CD4-positive, alpha-beta T cell (primary cell): Measurements from ENCODE around the gene PDE10A. TPM values are rescaled to one million over a fixed set of nuclear protein-coding genes. Genes with fewer than 3 reads are reported as not detected.

Experiments
- ATAC-seq: fragments of 200-7000 bp; cut with Tn5 transposase; one replicate; pipeline ENCODE4 v1.10.0; 2022; ENCODE audit warnings: mild to moderate bottlenecking; ENCODE audit not compliant: poor library complexity
- CTCF ChIA-PET: fragments of 350-600 bp; sonication (Branson Sonifier 250); formaldehyde crosslinking; loops from one replicate; lab custom pipeline; 2021; ENCODE audit warnings: antibody characterized with exemption, inconsistent platforms; lab: Charles Lee
- POLR2A ChIA-PET: fragments of 350-600 bp; sonication (Branson Sonifier 250); formaldehyde crosslinking; loops from one replicate; lab custom pipeline; 2021; ENCODE audit warnings: antibody characterized with exemption, inconsistent platforms; lab: Charles Lee
- DNase-seq, 14 experiments: peaks; one replicate each; pipeline ENCODE4 v3.0.0-alpha.2; 2013 to 2020; ENCODE audit warnings: mixed read lengths in 2 of 14
- H3K27ac ChIP-seq, 2 donors: one replicate each; pipeline versions ENCODE4 v1.5.1 to v1.7.0; 2013; ENCODE audit warnings: low read length in 2 of 2, low read depth in 1 of 2, mild to moderate bottlenecking in 1 of 2
- H3K27me3 ChIP-seq, 2 experiments: 1 replicate in 1 of 2; 2 replicates in 1 of 2; pipeline versions ENCODE4 v1.6.1 to v1.7.0; 2013; ENCODE audit warnings: low read length in 2 of 2, control low read depth in 1 of 2, mild to moderate bottlenecking in 1 of 2, moderate library complexity in 1 of 2; ENCODE audit not compliant: insufficient read depth in 2 of 2, control insufficient read depth in 1 of 2
- H3K36me3 ChIP-seq: one replicate; pipeline ENCODE4 v1.6.1; 2013; ENCODE audit warnings: low read length, control low read depth; ENCODE audit not compliant: insufficient read depth
- H3K4me1 ChIP-seq: one replicate; pipeline ENCODE4 v1.6.1; 2013; ENCODE audit warnings: low read length, control low read depth; ENCODE audit not compliant: insufficient read depth
- H3K4me3 ChIP-seq: one replicate; pipeline ENCODE4 v1.5.1; 2013; ENCODE audit warnings: mild to moderate bottlenecking, low read length, moderate library complexity
- H3K9me3 ChIP-seq, 2 experiments: 1 replicate in 1 of 2; 2 replicates in 1 of 2; pipeline versions ENCODE4 v1.6.1 to v1.7.0; 2013; ENCODE audit warnings: low read length in 2 of 2, mild to moderate bottlenecking in 2 of 2, control low read depth in 1 of 2, moderate library complexity in 1 of 2; ENCODE audit not compliant: control insufficient read depth in 1 of 2, insufficient read depth in 1 of 2
- H3K27ac Mint-ChIP-seq: one replicate; pipeline ENCODE4 v1.8.0; 2020; ENCODE audit warnings: mixed read lengths
- H3K27me3 Mint-ChIP-seq: one replicate; pipeline ENCODE4 v1.8.0; 2021; ENCODE audit warnings: mixed read lengths
- H3K36me3 Mint-ChIP-seq: one replicate; pipeline ENCODE4 v1.8.0; 2021; ENCODE audit warnings: low read depth, mixed read lengths
- H3K4me1 Mint-ChIP-seq: one replicate; pipeline ENCODE4 v1.8.0; 2021; ENCODE audit warnings: low read depth, mixed read lengths
- H3K4me3 Mint-ChIP-seq: one replicate; pipeline ENCODE4 v1.8.0; 2020; ENCODE audit warnings: mild to moderate bottlenecking, mixed read lengths
- H3K9me3 Mint-ChIP-seq: one replicate; pipeline ENCODE4 v1.8.0; 2020; ENCODE audit warnings: mixed read lengths
- intact Hi-C, 2 experiments: fragments of 100-400 bp; cut with DNase I in 1 of 2; cut with micrococcal nuclease in 1 of 2; formaldehyde crosslinking; loops; one replicate each; pipeline versions ENCODE4 v1.15.1 to v1.9.0; 2023 to 2025; cut with DNase I, micrococcal nuclease
- total RNA-seq, 174 experiments: library from RNA in 2 of 174; stranded (reverse) in 2 of 174; gene quantifications; one replicate each; pipeline ENCODE4 v1.2.3 and lab custom pipeline; 2021 to 2026
- TF ChIP-seq, protein P1 (sequence below): fragments of 200-600 bp; IDR thresholded peaks from one replicate; pipeline ENCODE4 v1.8.0; 2022; ENCODE audit warnings: antibody characterized with exemption, mild to moderate bottlenecking

The PDE10A gene
- total RNA-seq, 2 experiments from 2014 or later: not detected

DNA sequence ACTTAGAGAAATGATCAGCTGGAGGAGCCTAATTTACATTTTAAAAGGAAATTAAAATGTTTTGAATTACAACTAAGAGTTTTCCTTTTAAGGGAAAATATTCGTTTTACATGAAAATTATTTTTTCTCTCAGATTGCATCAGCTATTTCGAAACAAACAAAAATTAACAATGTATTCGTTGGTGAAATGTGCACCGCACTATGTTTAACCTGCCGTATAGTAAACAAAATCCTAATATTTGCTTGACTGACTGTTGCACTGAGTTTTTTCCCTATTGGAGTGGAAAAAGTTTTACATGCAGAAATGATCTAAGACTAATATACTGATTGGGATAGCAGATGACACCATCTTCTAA lies 5.7 kb downstream of the PDE10A start:
- ATAC-seq: no peak
- H3K27me3 ChIP-seq: peaks cover 12 to 27% of the 10 kb centered on the region in 2 experiments
- intact Hi-C loops: no loop called here
- H3K27me3 Mint-ChIP-seq: peaks cover 22% of the 10 kb centered on the region
- CTCF ChIA-PET: no interaction called here
- POLR2A ChIA-PET: no interaction called here
- H3K4me3 Mint-ChIP-seq: no peak overlapping the region
- H3K9me3 ChIP-seq: peaks cover 0 to 7% of the 10 kb centered on the region in 2 experiments
- H3K4me3 ChIP-seq: no peak overlapping the region
- no peak overlapping the region for H3K27ac ChIP-seq
- no peaks in the 10 kb centered on the region for H3K4me1 Mint-ChIP-seq
- TF ChIP-seq, protein P1, sequence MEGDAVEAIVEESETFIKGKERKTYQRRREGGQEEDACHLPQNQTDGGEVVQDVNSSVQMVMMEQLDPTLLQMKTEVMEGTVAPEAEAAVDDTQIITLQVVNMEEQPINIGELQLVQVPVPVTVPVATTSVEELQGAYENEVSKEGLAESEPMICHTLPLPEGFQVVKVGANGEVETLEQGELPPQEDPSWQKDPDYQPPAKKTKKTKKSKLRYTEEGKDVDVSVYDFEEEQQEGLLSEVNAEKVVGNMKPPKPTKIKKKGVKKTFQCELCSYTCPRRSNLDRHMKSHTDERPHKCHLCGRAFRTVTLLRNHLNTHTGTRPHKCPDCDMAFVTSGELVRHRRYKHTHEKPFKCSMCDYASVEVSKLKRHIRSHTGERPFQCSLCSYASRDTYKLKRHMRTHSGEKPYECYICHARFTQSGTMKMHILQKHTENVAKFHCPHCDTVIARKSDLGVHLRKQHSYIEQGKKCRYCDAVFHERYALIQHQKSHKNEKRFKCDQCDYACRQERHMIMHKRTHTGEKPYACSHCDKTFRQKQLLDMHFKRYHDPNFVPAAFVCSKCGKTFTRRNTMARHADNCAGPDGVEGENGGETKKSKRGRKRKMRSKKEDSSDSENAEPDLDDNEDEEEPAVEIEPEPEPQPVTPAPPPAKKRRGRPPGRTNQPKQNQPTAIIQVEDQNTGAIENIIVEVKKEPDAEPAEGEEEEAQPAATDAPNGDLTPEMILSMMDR: no peak
- DNase-seq: no peak
- H3K4me1 ChIP-seq: no peaks in the 10 kb centered on the region
- no peak overlapping the region for H3K27ac Mint-ChIP-seq
- H3K9me3 Mint-ChIP-seq: no peaks in the 10 kb centered on the region
- H3K36me3 Mint-ChIP-seq: no peaks in the 10 kb centered on the region
- H3K36me3 ChIP-seq: no peaks in the 10 kb centered on the region

DNA sequence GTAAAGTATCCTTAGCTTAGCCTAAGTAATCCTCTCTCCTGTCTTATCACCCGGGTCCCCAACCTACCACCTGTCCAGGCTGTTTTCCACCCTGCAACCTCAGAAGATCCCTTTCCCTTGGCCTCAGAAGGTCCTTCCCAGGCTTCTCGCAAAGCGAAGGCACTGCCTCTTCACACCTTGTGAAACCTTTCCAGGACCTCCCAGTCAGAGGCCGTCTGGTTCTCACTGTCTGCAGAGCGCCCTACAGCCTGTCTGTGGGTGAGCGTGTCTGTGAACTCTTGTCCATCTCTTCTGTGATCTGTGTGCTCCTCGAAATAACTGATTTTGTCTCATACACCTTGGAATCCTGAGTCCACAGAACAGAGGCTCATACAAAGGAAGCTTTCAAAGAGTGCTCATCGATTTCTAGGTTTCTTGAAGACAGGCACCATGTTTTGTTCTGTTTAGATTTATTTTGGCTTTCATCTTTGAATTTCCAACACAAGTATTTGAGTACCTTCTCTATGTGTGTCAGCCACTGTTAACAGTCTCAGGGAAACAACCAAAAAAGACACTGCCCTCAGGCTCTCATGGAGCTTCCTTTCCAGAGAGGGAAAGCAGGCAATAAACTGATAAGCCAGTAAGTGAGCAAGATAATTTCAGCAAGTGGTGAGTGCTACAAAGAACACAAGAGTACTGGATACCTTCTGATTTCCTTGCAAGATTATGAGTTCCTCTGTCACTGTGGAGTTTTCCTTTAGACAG lies 6.3 kb downstream of the PDE10A start:
- ATAC-seq: no peak
- Mint-ChIP-seq H3K27me3 (peaks cover 22% of the 10 kb centered on the region), H3K27ac (no peak overlapping the region), H3K4me1 (no peaks in the 10 kb centered on the region), H3K36me3 (no peaks in the 10 kb centered on the region), H3K9me3 (no peaks in the 10 kb centered on the region), H3K4me3 (no peak overlapping the region)
- no peak overlapping the region for H3K4me3 ChIP-seq
- peaks cover 0 to 7% of the 10 kb centered on the region in 2 experiments for H3K9me3 ChIP-seq
- POLR2A ChIA-PET: no interaction called here
- no peak for DNase-seq
- no peaks in the 10 kb centered on the region for H3K4me1 ChIP-seq
- no peak overlapping the region for H3K27ac ChIP-seq
- CTCF ChIA-PET: no interaction called here
- intact Hi-C loops: no loop called here
- TF ChIP-seq, protein P1: no peak
- no peaks in the 10 kb centered on the region for H3K36me3 ChIP-seq
- peaks cover 12 to 27% of the 10 kb centered on the region in 2 experiments for H3K27me3 ChIP-seq

DNA sequence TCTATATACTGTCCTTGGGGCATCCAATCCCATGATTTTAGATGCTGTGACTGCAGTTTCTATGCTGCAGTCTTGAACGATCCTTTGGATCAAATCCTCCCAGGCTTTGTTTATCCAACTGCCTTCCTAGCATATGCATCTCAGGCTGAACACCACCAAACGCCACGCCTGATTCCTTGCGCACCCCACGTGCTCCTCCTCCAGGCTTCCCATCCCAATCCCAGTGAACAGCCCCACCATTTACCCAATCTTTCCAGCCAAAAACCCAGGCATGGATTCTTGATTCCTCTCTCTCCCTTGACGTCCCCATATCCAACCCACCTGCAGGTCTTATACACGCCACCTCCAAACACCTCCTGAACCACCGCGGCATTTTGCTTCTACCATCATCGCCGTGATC lies 7.8 kb downstream of the PDE10A start:
- H3K27me3 Mint-ChIP-seq: peaks cover 22% of the 10 kb centered on the region
- Histone ChIP-seq H3K27ac (no peak overlapping the region), H3K4me3 (no peak overlapping the region), H3K4me1 (no peaks in the 10 kb centered on the region), H3K9me3 (no peaks in the 10 kb centered on the region), H3K36me3 (no peaks in the 10 kb centered on the region), H3K27me3 (peaks cover 5 to 15% of the 10 kb centered on the region in 2 experiments)
- ATAC-seq: no peak
- H3K4me3 Mint-ChIP-seq: no peak overlapping the region
- H3K9me3 Mint-ChIP-seq: no peaks in the 10 kb centered on the region
- H3K27ac Mint-ChIP-seq: no peak overlapping the region
- H3K36me3 Mint-ChIP-seq: no peaks in the 10 kb centered on the region
- CTCF ChIA-PET: no interaction called here
- TF ChIP-seq, protein P1: no peak
- intact Hi-C loops: no loop called here
- H3K4me1 Mint-ChIP-seq: no peaks in the 10 kb centered on the region
- POLR2A ChIA-PET: no interaction called here
- DNase-seq: no peak
